ENCODE data around the gene NUAK1.

Gene NUAK1

DNA sequence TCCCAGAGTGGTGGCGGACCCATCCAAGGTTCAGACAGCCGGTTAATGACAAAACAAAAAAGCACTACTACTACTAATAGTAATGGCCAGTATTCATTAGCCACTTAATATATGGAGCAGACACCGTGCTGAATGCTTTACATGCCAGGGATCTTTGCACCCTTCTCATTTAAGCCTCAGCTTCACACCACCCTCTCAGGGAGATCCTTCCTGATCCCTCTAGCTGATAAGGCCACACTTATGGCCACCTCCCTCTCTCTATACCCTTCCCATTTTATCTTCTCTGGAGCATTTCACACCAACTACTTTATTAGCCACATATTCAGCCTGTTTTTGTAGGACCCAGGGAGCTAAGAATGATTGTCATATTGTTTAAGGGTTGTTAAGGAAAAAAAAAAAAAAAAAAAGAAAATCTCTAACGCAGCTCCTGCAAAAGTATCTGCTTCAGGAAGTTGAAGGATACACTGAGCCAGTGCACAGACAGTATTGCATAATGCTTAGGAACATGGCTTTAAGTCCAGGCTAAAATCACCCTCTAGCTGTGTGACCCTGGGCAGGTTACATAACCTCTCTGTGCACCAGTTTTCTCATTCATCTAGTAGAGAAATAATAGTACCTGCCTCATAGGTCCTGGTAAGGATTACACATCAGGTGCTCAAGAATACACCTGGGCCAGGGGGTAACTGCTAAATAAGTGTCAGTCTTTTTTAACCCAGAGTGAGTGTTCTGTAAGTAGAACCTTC is 29.4 kb downstream of the NUAK1 start:
- no peak for DNase-seq (ENCODE audit: low spot score)

DNA sequence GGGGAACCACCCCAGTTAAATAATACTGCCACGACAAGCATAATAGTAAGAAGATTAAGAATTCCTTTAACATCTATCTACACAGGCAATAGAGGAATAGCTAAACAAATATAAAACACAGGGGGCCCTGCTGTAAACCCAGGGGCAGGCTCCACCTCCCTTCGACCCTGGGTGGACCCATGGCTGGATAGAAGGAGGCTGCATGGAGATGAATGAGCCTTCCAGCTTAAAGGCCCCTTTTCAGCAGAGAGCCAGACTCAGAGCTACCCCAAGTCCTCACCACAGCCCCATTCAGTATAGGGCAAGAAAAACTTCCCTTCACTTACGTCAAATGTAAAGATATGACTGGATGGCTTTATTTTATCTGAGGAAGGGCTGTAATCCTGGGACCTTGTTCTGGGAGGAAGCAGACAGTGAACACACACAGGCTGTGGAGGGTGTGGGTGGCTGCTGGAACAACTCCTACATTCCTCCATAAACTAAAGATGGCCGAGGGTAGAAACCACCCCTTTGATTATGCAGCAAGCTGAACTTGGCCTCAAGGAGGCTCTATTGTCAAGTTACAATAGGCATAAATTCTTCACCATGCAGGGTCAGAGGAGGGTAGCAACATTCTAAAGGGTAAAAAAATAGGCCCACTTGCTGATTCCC is 30.4 kb downstream of the NUAK1 start:
- DNase-seq (ENCODE audit: low spot score): peak; percentile 57

DNA sequence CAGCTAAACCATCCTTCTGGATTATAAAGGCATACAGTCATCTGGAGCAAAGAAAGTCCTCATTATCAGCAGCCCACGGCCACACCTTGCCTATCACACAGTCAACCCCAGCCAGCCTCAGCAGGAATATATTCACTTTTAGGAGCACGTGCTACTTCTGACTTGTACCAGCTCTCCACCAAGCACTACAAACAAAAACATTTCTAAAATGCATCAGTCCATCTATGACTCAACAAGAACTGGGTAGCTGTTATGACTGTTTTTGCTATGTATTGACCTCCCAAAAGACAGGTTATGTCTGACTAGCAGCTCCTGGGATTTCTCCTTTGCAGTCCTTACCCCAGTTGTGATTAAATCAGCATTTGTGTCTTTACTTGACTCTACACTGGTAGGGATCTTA is 31.2 kb downstream of the NUAK1 start:
- no peak for DNase-seq (ENCODE audit: low spot score)

DNA sequence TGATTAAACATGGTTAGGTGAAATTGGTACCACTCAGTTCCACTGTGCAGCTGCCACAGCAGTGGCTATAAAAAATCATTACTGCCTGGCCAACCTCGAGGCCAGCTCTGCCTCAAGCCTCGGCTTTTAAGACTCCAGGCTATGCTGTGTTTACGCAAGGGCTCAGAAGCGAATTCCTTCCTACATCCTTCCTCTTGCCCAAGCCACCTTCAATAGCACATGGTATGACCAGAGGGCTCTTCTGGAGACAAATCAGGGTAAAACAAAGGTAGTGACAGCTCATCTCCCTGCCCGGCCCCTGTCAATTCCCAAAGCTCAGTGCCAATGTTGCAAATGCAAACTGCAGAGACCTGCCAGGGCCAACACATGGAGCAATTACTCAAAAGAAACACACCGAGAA is 31.9 kb downstream of the NUAK1 start:
- DNase-seq (ENCODE audit: low spot score): no peak

DNA sequence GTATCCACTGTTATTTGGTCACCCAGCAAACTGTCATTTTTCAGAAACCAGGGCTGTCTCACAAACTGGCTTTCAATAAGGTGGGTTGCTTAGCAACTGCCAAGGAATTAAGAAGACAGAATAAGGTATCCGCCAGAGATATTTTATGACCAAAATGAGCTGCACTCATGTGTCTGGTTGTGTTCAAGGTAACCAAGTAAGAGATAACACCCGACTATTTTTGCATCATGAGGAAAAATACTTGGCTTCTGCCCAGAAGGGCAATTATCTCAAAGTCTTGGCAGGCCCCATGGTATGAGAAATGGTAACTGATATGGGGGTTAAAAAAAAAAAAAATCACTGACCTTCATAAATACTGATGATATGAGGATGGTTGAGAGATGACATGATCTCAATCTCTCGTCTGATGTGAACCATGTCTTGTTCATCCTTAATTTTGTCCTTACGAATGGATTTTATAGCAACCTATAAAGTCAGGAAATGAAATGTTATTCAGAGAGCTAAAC is 32.6 kb downstream of the NUAK1 start:
- no peak for DNase-seq (ENCODE audit: low spot score)

DNA sequence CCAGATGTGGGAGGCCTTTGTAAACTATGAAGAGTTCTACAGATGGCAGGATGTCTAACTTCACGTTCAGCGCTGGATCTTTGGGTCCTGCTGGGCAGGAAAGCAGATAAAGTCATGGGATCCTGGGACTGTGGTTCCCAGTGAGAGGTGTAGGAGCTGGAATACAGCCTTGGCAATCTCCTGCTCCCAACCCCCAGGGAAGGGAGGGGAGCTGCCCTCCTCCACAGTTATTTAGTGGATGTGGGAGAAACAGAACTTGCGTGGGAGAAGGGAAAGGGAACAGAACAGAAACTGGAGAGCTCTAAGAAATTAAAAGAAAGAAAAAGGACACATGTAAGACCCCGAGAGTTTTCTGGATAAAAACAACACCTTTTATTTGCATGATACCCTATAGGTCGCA is 37.0 kb downstream of the NUAK1 start:
- DNase-seq (ENCODE audit: low spot score): no peak

DNA sequence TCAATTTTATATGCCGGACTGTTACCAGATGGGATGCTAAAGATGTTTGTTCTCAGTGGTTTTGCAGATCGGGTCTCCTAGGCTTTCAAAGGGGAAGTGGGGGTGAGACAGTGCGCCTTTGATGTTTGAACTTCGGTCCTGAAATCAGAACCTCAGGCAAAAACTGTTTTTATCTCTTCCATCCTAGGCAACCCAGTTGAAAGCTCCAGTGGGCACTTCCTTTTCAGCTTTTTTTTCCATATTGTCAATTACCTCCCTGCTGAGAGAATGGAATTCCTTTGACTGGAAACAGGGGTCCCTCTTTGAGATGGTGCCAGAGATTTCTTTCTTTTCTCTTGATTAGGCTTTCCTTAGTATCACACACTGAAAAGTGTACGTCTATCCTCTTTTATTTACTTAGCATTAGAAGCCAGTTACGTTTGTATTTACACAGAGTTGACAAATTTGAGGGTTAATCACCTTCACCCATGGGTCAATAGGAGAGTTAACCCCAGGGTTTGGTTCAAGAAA is 40.0 kb downstream of the NUAK1 start:
- DNase-seq (ENCODE audit: low spot score): no peak

DNA sequence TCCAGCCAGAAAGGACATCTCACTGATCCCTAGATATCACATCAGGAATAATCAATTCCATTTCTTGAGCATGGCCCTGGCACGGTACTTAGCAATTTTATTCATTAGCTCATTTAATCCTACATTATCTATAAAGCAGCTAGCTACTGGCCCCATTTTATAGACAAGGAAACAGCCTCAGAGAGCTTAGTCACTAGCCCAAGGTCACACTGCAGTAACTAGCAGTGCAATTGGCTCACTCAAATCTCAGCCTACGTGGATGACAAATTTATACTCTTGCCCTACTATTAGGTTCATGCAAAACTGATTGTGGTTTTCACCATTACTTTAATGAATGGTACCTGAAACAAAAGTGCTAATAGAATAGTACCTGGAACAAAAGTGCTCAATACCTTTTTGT is 41.7 kb downstream of the NUAK1 start:
- no peak for DNase-seq (ENCODE audit: low spot score)

DNA sequence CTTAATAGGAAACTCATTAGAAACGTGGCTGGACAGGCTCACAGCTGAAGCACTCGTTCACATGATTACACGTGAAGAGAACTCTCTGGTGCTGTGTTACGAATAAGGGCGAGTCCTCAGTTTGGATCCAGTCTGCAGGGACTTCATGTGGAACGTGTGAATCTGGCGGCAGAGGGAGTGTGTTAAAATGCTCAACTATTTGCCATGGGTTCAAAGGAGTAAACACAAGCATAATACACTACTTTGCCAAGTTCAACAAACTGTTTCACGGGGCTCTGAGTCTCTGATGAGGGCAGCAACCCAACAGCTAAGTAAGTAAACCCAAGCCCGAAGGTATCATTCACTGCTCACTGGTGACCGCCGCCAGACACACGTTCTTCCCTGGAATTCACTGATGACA is 42.4 kb downstream of the NUAK1 start:
- DNase-seq (ENCODE audit: low spot score): no peak

DNA sequence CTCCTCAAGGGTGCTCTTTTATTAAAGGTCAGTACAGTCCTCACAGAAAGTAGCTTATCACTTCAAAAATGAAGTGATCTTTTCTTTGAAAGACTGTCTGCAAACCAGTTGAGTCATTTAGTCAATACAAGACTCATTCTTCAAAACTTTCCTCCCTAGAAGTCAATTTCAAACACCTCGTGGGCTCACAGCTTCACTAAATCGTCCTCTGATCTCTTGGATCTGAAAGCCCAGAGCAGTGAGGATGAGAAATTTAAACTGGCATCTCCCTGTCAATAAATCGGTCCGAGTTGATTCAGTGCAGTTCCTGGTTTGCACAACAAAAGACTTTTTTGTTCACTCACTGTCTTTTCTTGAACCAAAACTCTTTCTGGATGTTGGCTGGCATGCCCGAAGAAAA is 44.5 kb downstream of the NUAK1 start:
- DNase-seq (ENCODE audit: low spot score): peak; percentile 58

DNA sequence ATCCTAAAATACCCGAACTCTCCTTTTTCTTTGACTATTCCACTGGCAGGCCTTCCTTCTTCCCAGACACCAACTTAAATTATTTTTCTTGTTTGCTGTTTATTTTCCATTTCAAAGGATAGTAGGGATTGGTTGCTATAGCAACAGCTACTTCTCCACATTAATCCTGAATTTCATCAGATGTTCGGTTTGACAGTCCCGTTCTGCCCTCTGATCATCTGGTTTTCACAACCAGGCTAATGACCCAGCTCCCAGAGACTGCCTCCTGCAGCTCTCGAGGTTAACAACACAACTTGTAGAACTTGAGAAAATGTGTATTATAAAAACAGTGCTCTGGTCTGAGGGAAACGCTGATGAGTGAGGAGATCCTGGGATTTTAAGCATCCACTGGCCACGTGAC is 45.5 kb downstream of the NUAK1 start:
- no peak for DNase-seq (ENCODE audit: low spot score)

DNA sequence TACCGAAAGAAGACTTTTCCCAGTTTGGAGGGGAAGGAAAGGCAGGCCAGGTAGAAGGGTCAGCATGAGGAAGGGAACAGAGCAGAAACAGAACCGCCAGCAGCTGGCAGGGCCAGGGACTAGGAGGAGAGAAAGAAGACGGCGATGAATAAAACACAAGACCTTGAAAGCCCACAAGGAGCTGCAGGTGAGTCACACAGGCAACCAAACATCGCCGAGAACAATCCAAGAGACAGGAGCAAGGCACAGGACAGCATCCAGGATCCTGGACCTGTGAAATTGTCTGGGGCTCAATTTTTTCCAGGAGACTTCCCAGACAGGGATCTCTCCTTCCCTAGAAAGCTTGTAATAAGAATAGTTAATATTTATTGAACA is 47.3 kb downstream of the NUAK1 start:
- DNase-seq (ENCODE audit: low spot score): no peak

DNA sequence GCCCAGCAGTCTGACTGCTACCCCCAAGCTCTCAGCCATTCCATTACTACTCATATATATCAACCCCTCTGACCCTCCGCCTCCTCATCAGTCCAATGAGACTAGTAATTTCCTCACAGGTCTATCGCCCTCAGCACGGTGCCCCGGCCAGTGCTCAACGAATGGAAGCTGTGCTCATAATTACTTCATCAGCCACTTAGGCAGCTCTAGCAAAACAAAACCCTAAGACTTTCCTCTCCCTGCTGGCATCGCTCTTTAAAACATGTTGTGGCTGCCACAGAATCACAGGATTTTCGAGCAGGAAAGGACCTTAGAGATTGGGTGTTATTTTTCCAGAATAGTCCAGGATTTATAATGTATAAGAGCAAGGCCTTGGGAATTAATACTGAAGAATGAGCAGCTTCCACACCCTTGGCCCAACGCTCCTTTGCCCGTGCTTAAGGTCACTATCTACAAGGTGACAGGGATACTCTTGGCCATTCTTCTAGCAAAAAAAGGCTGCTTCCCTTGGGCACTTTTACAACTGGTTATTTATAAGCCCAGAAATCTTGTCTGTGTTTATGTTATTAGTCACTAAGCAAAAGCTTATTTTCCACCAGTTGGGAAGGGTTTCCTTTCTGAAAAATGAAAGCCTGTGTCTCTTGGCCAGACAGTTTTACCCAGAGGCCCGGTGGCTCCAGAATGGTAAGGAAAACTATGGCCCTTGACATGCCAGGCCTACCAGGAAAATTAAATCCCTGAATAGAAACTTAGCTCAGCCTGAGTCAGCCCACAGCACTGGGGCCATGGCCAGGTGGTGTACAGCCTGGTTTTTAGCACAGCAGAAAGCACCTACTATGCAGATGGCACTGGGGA is 47.9 kb downstream of the NUAK1 start:
- DNase-seq (ENCODE audit: low spot score): no peak

DNA sequence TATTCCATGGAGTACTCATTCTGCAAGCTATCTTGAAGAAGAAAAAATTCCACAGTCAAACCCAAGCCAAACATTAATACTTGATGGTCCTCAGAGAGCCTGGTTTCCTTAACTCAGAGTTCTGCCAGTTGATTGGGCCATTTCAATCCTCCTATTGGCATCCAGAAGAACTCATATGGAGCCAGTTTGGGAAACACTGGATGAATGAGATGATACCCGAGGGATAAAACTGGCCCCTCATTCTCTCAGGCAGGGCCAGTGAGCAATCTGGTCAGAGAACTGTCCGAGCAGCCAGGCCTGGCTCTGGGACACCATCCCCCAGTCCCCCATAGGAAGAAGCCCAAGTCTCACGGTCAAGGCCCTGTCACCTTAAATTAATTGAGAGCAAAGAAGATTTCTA is 48.8 kb downstream of the NUAK1 start:
- no peak for DNase-seq (ENCODE audit: low spot score)

DNA sequence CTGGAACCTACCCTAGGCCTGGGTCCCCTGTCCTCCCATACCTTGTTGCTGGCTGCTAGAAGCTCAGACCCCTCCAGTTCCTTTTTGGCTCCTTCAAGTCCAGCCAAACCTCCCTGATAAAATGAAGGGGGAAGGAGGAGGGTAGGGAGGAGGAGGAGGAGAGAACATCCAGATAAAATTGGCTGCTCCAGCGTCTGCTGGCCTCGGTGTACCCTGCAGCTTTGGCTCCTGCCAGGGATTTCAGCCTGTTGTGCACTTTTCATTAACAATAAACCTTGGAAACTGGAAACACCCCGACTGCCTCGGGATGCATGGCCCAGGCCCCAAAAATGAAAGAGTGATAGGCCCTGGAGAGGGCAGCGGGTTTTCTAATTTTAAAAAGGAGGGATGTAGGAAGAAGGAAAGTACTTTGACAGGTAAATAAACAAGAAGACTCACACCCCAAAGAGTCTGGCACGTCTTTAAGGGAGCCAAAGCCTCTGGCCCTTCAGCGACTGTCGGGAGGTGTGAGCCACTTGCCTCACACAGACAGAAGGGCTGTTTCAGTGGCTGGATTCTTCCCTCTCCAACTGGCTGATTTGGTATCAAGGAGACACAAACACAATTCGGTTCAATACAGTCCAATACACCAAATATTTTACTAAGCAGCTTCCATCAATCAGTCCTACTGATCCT is 49.8 kb downstream of the NUAK1 start:
- DNase-seq (ENCODE audit: low spot score): no peak

DNA sequence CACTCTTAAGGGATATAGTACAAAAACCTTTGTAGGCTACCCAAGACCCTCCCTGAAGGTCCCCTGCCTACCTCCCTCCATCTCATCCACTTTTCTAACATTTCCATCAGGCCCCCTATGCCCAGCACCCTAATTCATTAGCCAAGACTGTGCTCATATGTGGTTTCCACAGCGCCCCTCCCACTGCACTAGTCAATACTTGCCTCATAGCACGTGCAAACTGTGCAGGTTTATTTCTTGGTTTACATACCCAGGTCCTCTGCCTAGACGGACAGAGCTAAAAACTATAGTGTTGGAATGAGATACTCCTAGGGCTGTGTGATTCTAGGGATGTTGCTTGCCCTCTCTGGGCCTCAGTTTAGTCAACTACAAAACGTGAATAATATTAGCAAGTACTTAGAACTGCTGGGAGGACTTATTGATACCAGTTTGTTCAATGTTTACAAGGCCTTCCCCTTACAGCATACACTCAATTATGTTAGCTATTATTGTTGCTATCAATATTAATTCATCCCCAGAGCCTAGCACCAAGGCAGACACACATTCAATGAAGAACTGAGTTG is 50.4 kb downstream of the NUAK1 start:
- no peak for DNase-seq (ENCODE audit: low spot score)

DNA sequence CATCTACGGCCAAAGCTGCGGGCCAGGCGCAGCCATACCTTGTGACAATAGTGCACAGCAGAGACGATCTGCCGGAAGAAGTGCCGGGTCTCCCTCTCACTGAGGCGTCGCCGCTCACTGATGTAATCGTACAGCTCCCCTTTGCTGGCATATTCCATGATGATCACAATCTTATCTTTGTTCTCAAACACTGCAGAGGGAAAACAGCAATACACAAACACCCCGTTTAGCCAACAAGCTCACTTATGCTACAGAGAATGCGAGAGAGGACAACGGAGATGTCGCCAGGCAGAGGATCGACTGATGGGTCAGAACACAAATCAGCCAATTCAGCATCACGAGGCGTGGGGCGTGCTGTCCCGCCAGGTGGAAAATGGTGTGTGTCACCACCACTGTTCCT is 52.1 kb downstream of the NUAK1 start:
- no peak for DNase-seq (ENCODE audit: low spot score)

DNA sequence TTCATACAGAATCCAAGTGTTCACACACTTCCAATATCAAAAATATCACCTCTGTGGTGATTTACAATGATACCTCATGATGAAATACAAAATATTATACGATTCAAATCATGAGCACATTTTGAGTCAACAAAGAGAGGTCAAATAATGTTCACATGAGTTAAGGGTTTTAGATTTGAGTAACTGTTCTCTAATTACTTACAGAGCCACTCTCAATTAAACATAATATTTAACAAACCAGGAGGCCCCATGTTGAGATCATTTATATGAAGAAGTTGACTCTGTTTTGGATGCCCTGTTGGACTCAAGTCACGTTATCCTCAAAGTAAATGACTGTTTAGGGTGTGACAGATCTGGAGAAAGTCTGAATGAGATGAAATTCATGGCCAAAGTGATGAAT is 53.5 kb downstream of the NUAK1 start:
- no peak for DNase-seq (ENCODE audit: low spot score)

DNA sequence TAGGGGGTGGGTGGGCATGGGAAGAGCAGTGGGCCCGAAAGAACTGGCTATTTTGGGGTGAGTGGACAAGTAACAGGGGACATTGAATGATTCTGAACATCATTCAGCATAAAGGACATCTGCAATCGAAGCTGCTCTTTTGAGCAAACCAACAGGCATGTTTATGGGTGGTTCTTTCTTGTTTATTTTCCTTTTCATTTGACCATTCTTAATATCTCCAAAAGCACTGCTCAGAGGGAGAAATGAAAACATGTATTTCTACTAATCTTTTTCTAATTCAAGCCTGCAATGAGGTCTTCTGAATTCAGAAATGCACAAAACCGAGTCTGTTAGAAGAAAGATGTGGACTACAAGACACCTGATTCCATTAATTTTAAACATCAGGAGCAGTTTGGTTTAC is 54.0 kb downstream of the NUAK1 start:
- no peak for DNase-seq (ENCODE audit: low spot score)

DNA sequence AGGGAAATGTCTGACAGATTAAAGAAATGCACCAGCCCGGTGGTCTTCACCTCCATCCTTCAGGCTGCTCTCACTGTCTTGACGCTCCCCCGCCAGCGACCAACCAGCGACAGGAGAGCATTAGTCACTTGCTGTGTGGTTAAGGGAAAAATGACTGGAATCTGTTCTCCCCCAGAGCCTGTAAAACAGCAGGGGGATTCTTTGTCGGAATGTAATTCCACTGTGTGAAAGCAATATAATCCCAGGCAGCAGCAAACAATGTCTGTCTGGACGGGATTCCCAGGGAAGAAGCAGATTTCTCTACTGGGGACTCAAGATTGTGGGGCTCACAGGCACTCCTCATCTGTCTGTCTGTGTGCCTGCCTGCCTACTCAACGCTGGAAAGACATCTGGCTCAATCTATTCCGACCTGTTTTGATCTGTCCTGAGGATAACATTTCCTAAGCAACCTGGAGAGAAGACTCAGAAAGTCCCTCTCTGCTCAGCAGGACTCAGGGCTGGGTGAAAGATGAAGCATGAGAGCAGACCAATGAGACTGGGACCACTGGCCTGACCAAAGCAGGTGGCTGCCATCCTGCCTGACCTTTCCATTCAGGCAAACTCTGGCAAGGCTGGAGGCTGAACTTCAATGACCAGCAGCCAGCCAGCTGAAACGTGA is 54.6 kb downstream of the NUAK1 start:
- DNase-seq (ENCODE audit: low spot score): peak; percentile 65

Data from COLO829 (cell line).